Liver (tissue), 3 donors: ENCODE data around the gene C1orf210.

Source experiments
- CTCF ChIP-seq: fragments of 150-350 bp; IDR thresholded peaks from 2 replicates; pipeline ENCODE4 v1.5.1; 2017; ENCODE audit warnings: improper control_type of control experiment, low read depth, low read length; ENCODE audit not compliant: missing input control
- FOXA1 ChIP-seq: IDR thresholded peaks from 2 replicates; pipeline ENCODE4 v1.6.1; 2016; ENCODE audit warnings: antibody characterized with exemption
- GABPA ChIP-seq, 2 donors: IDR thresholded peaks in 1 of 2; conservative IDR thresholded peaks in 1 of 2; 2 replicates each; pipeline ENCODE4 v1.6.1; 2016; ENCODE audit warnings: antibody characterized with exemption in 2 of 2, mild to moderate bottlenecking in 1 of 2, moderate library complexity in 1 of 2
- REST ChIP-seq: IDR thresholded peaks from 2 replicates; pipeline ENCODE4 v1.6.1; 2016; ENCODE audit warnings: antibody characterized with exemption, mild to moderate bottlenecking
- TAF1 ChIP-seq: conservative IDR thresholded peaks from 2 replicates; pipeline ENCODE4 v1.6.1; 2016; ENCODE audit warnings: antibody characterized with exemption, mild to moderate bottlenecking
- YY1 ChIP-seq: IDR thresholded peaks from 2 replicates; pipeline ENCODE4 v1.6.1; 2016; ENCODE audit warnings: antibody characterized with exemption, mild to moderate bottlenecking
- donor health status: healthy.
- donor health status: healthy.

DNA sequence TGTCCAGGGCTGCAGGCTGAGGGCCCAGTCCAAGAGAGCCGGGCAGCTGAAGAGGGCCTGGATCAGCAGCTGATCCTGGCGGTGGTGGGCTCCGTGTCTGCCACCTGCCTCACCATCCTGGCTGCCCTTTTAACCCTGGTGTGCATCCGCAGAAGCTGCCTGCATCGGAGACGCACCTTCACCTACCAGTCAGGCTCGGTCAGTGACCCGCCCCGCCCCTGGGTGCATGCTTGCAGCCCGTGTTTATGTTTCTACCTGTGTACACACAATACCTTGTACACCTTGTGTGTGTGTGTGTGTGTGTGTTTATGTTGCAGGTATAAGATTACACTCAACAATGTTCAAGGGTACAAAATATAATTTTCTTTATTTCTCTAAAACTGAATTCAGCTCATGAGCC, 28.4 kb upstream of the C1orf210 start:
- TF ChIP-seq TAF1: no peak
- TF ChIP-seq CTCF: no peak
- peak; percentile 71 for TF ChIP-seq FOXA1
- TF ChIP-seq YY1: no peak
- peak; percentile 20 for TF ChIP-seq REST
- no peak for TF ChIP-seq GABPA (IDR thresholded peaks at IDR 0.05 in 1 of 2, conservative IDR thresholded peaks at IDR 0.05 in 1 of 2)
